ENCODE measurements around the gene SLC25A24. TPM values are rescaled to one million over a fixed set of nuclear protein-coding genes. Genes with fewer than 3 reads are reported as not detected.

SLC25A24 gene
- total RNA-seq, 1 donor, result 63.8 TPM

DNA sequence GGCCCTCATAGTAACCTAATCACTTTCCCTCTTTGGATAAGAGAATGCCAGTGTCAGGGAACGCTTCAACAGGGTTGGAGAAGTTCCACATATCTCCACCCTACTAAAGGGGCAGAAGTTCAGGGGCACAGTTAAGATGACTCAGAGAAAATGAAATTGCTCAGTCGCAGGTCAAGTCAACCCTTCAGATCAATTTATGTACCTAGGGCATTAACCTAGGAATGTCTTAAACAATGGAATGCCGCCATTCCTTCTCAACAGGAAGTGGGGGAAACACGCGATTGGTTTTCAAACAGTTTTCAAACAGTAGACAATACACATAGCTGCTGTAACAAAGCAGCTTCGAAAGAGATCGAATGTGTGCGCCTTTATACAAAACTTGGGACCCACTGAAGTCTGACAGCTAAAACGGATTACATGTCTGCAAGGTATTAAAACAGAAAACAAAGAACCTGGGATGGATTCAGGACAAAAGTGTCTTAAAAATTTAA, 897 bp downstream of the SLC25A24 start:
- DNase-seq (ENCODE audit: low read depth), result peak; percentile 55
- no peak for TF ChIP-seq CTCF (IDR thresholded peaks at IDR 0.05; ENCODE audit: insufficient read depth, low read length)
- peak overlapping the region; percentile 96 for H3K4me3 ChIP-seq (ENCODE audit: low read depth, low read length)

DNA sequence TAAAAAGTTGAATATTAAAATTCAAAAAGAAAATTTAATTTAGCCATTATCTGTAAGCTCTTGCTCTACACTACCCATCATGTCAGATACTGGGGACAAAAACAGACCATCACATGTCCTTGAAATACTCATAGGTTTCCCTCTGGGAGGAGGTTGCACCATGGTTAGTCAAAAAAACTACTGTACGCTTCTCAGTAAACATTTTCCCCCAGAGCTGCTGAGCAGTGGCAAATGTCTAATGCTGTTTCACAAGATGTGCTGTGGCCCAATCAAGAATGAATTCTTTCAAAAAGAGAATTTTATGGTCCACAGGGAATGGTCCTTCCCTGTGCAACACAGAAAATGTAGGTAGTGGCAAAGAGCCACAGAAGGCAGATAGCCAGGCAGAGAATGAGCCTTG, 6.1 kb downstream of the SLC25A24 start:
- TF ChIP-seq CTCF (IDR thresholded peaks at IDR 0.05; ENCODE audit: insufficient read depth, low read length), result no peak
- H3K4me3 ChIP-seq (ENCODE audit: low read depth, low read length), result no peak overlapping the region
- no peak for DNase-seq (ENCODE audit: low read depth)

GRCh38 chr1:108193333-108193732, 6.8 kb downstream of the SLC25A24 start:
- DNase-seq (ENCODE audit: low read depth), result no peak
- no peak overlapping the region for H3K4me3 ChIP-seq (ENCODE audit: low read depth, low read length)
- no peak for TF ChIP-seq CTCF (IDR thresholded peaks at IDR 0.05; ENCODE audit: insufficient read depth, low read length)

- DNase-seq (ENCODE audit: low read depth), result no peak
- no peak for TF ChIP-seq CTCF (IDR thresholded peaks at IDR 0.05; ENCODE audit: insufficient read depth, low read length)
- no peak overlapping the region for H3K4me3 ChIP-seq (ENCODE audit: low read depth, low read length)
Observed at GRCh38 chr1:108192581-108192980, 7.6 kb downstream of the SLC25A24 start.

DNA sequence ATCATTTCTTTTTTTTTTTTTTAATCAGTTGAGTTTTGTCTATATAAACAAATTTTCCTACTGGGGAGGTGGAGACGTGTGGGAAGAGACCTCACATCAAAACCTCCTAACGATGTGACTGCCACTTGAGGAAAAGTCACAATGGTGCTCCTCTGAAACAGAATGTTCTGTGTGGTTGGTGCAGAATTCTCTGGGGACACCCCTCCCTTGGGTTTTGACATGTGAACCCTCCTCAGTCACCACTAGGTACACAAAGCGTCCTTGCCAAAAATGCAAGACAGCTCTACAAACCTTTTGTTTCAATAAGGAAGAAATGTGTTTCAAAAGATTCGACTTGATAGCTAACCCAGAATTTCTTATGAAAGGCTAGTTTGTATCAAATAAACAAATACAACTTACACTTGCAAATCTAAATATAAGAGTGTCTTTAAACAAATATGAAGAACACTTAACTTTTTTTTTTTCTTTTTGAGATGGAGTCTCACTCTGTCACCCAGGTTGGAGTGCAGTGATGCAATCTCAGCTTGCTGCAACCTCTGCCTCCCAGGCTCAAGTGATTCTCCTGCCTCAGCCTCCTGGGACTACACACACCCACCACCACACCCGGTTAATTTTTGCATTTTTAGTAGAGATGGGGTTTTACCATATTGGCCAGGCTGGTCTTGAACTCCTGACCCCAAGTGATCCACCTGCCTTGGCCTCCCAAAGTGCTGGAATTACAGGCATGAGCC, 9.3 kb downstream of the SLC25A24 start:
- no peak for DNase-seq (ENCODE audit: low read depth)
- TF ChIP-seq CTCF (IDR thresholded peaks at IDR 0.05; ENCODE audit: insufficient read depth, low read length), result no peak
- no peak overlapping the region for H3K4me3 ChIP-seq (ENCODE audit: low read depth, low read length)

- no peak for TF ChIP-seq CTCF (IDR thresholded peaks at IDR 0.05; ENCODE audit: insufficient read depth, low read length)
- DNase-seq (ENCODE audit: low read depth), result no peak
- no peak overlapping the region for H3K4me3 ChIP-seq (ENCODE audit: low read depth, low read length)
Observed at GRCh38 chr1:108190001-108190634, 10.0 kb downstream of the SLC25A24 start.

Measured in fibroblast of the aortic adventitia (primary cell).